ENCODE measurements around the gene CYS1. TPM values are rescaled to one million over a fixed set of nuclear protein-coding genes. Genes with fewer than 3 reads are reported as not detected.
A peak's percentile ranks its signal among the peaks of the same experiment; 100 is the strongest.

CYS1 gene
- total and polyA plus RNA-seq, 2 of the 13 experiments (the other 11 are each of a cell fraction or from before 2014, with no cell fraction given) = 0.04 TPM; not detected in 1

- TF ChIP-seq, protein P1, sequence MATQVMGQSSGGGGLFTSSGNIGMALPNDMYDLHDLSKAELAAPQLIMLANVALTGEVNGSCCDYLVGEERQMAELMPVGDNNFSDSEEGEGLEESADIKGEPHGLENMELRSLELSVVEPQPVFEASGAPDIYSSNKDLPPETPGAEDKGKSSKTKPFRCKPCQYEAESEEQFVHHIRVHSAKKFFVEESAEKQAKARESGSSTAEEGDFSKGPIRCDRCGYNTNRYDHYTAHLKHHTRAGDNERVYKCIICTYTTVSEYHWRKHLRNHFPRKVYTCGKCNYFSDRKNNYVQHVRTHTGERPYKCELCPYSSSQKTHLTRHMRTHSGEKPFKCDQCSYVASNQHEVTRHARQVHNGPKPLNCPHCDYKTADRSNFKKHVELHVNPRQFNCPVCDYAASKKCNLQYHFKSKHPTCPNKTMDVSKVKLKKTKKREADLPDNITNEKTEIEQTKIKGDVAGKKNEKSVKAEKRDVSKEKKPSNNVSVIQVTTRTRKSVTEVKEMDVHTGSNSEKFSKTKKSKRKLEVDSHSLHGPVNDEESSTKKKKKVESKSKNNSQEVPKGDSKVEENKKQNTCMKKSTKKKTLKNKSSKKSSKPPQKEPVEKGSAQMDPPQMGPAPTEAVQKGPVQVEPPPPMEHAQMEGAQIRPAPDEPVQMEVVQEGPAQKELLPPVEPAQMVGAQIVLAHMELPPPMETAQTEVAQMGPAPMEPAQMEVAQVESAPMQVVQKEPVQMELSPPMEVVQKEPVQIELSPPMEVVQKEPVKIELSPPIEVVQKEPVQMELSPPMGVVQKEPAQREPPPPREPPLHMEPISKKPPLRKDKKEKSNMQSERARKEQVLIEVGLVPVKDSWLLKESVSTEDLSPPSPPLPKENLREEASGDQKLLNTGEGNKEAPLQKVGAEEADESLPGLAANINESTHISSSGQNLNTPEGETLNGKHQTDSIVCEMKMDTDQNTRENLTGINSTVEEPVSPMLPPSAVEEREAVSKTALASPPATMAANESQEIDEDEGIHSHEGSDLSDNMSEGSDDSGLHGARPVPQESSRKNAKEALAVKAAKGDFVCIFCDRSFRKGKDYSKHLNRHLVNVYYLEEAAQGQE (IDR thresholded peaks at IDR 0.05; ENCODE audit: borderline replicate concordance in 1 of 2, low read depth in 1 of 2, low read length in 2 of 2) = peak in 1 of 2 experiments; percentile 79; a peak in 2 of 4 replicates
- peak; percentile 96 for TF ChIP-seq ZMAT3 (CRISPR knock-in tag; conservative IDR thresholded peaks at IDR 0.05)
- no peak for TF ChIP-seq NR2F2 (IDR thresholded peaks at IDR 0.05; ENCODE audit: borderline replicate concordance, low read depth)
- TF ChIP-seq ZNF543 (CRISPR knock-in tag; IDR thresholded peaks at IDR 0.05) = peak; percentile 91
- peak; percentile 63; the same call in 1 of the 2 replicates for TF ChIP-seq SRY (CRISPR knock-in tag; IDR thresholded peaks at IDR 0.05)
- TF ChIP-seq ZFP1 (CRISPR knock-in tag; IDR thresholded peaks at IDR 0.05) = no peak
- TF ChIP-seq ZNF572 (CRISPR knock-in tag; IDR thresholded peaks at IDR 0.05) = no peak
- TF ChIP-seq MXI1 (IDR thresholded peaks at IDR 0.05; ENCODE audit: borderline replicate concordance, low read depth, low read length) = peak; percentile 92; the same call in 1 of the 3 replicates
- TF ChIP-seq, protein P2, sequence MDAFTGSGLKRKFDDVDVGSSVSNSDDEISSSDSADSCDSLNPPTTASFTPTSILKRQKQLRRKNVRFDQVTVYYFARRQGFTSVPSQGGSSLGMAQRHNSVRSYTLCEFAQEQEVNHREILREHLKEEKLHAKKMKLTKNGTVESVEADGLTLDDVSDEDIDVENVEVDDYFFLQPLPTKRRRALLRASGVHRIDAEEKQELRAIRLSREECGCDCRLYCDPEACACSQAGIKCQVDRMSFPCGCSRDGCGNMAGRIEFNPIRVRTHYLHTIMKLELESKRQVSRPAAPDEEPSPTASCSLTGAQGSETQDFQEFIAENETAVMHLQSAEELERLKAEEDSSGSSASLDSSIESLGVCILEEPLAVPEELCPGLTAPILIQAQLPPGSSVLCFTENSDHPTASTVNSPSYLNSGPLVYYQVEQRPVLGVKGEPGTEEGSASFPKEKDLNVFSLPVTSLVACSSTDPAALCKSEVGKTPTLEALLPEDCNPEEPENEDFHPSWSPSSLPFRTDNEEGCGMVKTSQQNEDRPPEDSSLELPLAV (CRISPR knock-in tag; conservative IDR thresholded peaks at IDR 0.05; ENCODE audit: low read depth) = no peak
- peak; percentile 76; the same call in 1 of the 2 replicates for TF ChIP-seq ZNF615 (CRISPR knock-in tag; IDR thresholded peaks at IDR 0.05; ENCODE audit: borderline replicate concordance)
- peak; percentile 39 to 51 for TF ChIP-seq NR2F1 (CRISPR knock-in tag; IDR thresholded peaks at IDR 0.05)
- no peak for TF ChIP-seq SOX6 (IDR thresholded peaks at IDR 0.05)
- TF ChIP-seq SOX6 (CRISPR knock-in tag; IDR thresholded peaks at IDR 0.05) = peak; percentile 75; the same call in 1 of the 2 replicates
- TF ChIP-seq, protein P3, sequence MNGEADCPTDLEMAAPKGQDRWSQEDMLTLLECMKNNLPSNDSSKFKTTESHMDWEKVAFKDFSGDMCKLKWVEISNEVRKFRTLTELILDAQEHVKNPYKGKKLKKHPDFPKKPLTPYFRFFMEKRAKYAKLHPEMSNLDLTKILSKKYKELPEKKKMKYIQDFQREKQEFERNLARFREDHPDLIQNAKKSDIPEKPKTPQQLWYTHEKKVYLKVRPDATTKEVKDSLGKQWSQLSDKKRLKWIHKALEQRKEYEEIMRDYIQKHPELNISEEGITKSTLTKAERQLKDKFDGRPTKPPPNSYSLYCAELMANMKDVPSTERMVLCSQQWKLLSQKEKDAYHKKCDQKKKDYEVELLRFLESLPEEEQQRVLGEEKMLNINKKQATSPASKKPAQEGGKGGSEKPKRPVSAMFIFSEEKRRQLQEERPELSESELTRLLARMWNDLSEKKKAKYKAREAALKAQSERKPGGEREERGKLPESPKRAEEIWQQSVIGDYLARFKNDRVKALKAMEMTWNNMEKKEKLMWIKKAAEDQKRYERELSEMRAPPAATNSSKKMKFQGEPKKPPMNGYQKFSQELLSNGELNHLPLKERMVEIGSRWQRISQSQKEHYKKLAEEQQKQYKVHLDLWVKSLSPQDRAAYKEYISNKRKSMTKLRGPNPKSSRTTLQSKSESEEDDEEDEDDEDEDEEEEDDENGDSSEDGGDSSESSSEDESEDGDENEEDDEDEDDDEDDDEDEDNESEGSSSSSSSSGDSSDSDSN (CRISPR knock-in tag; IDR thresholded peaks at IDR 0.05) = peak; percentile 96
- TF ChIP-seq ZNF816 (CRISPR knock-in tag; IDR thresholded peaks at IDR 0.05; ENCODE audit: borderline replicate concordance) = peak; percentile 93
- peak; percentile 90 for TF ChIP-seq ATF3 (CRISPR knock-in tag; IDR thresholded peaks at IDR 0.05)
- TF ChIP-seq ZNF337 (CRISPR knock-in tag; IDR thresholded peaks at IDR 0.05; ENCODE audit: borderline replicate concordance, low read depth) = peak; percentile 42; the same call in 1 of the 2 replicates
- TF ChIP-seq ZBTB7B (CRISPR knock-in tag; IDR thresholded peaks at IDR 0.05) = peak; percentile 75
- TF ChIP-seq, protein P4, sequence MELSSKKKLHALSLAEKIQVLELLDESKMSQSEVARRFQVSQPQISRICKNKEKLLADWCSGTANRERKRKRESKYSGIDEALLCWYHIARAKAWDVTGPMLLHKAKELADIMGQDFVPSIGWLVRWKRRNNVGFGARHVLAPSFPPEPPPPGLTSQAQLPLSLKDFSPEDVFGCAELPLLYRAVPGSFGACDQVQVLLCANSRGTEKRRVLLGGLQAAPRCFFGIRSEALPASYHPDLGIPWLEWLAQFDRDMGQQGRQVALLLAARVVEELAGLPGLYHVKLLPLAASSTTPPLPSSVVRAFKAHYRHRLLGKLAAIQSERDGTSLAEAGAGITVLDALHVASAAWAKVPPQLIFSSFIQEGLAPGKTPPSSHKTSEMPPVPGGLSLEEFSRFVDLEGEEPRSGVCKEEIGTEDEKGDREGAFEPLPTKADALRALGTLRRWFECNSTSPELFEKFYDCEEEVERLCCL (CRISPR knock-in tag; IDR thresholded peaks at IDR 0.05; ENCODE audit: borderline replicate concordance) = peak; percentile 91; the same call in 1 of the 2 replicates
- no peak for TF ChIP-seq ZNF10 (CRISPR knock-in tag; IDR thresholded peaks at IDR 0.05; ENCODE audit: borderline replicate concordance, low read depth)
These were observed 40.1 kb upstream of the CYS1 start (continued) for GRCh38 chr2:10120158-10120876.

Data from HepG2 (cell line).